Endothelial cell of umbilical vein (primary cell): ENCODE measurements around the gene CA4.

ENCODE experiments used
- EZH2 ChIP-seq: IDR thresholded peaks from 2 replicates; pipeline ENCODE4 v1.6.1; 2012; ENCODE audit warnings: borderline replicate concordance, low read depth, mild to moderate bottlenecking, moderate library complexity, low read length, inconsistent platforms; ENCODE audit not compliant: severe bottlenecking
- GATA2 ChIP-seq: IDR thresholded peaks from 2 replicates; pipeline ENCODE4 v1.7.0; 2011; ENCODE audit warnings: low read depth, mild to moderate bottlenecking, moderate library complexity, mixed read lengths, low read length; ENCODE audit not compliant: insufficient read length, insufficient read depth
- JUN ChIP-seq: IDR thresholded peaks from 2 replicates; pipeline ENCODE4 v1.6.1; 2011; ENCODE audit warnings: borderline replicate concordance, low read depth; ENCODE audit not compliant: insufficient read length, insufficient read depth
- MYC ChIP-seq: IDR thresholded peaks from one replicate; pipeline ENCODE4 v1.6.1; 2011; ENCODE audit warnings: mild to moderate bottlenecking, low read depth, low read length
- POLR2A ChIP-seq: IDR thresholded peaks from 2 replicates; pipeline ENCODE4 v1.6.1; 2012; ENCODE audit warnings: low read depth, mild to moderate bottlenecking, control low read depth, low read length
- POLR2AphosphoS5 ChIP-seq: IDR thresholded peaks from 2 replicates; pipeline ENCODE4 v1.6.1; 2012; ENCODE audit warnings: low read depth, mild to moderate bottlenecking, control low read depth, low read length, moderate library complexity; ENCODE audit not compliant: insufficient read depth
- TF ChIP-seq, protein P1 (sequence below), 2 donors: IDR thresholded peaks; 1 replicate in 1 of 2; 2 replicates in 1 of 2; pipeline ENCODE4 v1.5.1; 2011; ENCODE audit warnings: low read length in 2 of 2, mild to moderate bottlenecking in 2 of 2, moderate library complexity in 2 of 2, control low read depth in 1 of 2, inconsistent platforms in 1 of 2, low read depth in 1 of 2; ENCODE audit not compliant: insufficient read depth in 1 of 2; ENCODE audit errors: extremely low read depth in 1 of 2
- TF ChIP-seq, protein P2 (sequence below): IDR thresholded peaks from 2 replicates; pipeline ENCODE4 v1.6.1; 2011; ENCODE audit not compliant: insufficient read depth, insufficient read length

DNA sequence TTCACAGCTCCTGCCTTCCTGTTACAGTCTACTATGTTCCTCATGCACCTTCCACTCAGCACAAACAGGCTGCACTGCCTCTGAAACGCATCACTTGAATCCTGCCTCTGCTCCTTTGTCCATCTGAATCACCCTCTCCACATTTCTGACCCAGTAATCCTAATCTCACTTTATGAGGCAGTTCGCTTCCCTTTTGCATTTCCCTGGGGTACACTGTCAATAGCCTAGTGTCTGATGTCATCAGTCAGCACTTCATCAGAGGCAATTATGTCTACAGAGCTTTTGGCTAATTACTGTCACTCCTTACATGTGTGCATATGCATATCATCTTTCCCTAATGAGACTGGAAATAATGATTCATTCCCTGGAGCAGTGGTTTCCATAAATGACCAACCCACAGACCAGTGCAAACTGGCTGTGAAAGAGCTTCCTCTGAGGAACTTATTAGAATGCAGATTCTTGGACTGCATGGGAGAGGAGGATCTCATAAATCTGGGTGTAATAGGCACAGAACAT lies 23.6 kb downstream of the CA4 start:
- TF ChIP-seq, protein P1, sequence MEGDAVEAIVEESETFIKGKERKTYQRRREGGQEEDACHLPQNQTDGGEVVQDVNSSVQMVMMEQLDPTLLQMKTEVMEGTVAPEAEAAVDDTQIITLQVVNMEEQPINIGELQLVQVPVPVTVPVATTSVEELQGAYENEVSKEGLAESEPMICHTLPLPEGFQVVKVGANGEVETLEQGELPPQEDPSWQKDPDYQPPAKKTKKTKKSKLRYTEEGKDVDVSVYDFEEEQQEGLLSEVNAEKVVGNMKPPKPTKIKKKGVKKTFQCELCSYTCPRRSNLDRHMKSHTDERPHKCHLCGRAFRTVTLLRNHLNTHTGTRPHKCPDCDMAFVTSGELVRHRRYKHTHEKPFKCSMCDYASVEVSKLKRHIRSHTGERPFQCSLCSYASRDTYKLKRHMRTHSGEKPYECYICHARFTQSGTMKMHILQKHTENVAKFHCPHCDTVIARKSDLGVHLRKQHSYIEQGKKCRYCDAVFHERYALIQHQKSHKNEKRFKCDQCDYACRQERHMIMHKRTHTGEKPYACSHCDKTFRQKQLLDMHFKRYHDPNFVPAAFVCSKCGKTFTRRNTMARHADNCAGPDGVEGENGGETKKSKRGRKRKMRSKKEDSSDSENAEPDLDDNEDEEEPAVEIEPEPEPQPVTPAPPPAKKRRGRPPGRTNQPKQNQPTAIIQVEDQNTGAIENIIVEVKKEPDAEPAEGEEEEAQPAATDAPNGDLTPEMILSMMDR (IDR thresholded peaks at IDR 0.05; ENCODE audit: extremely low read depth in 1 of 2, insufficient read depth in 1 of 2, low read depth in 1 of 2, low read length in 2 of 2), result no peak
- TF ChIP-seq MYC, result no peak
- no peak for TF ChIP-seq EZH2
- TF ChIP-seq POLR2A, result no peak
- TF ChIP-seq, protein P2, sequence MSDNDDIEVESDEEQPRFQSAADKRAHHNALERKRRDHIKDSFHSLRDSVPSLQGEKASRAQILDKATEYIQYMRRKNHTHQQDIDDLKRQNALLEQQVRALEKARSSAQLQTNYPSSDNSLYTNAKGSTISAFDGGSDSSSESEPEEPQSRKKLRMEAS, result no peak
- TF ChIP-seq JUN, result no peak
- TF ChIP-seq POLR2AphosphoS5, result no peak
- no peak for TF ChIP-seq GATA2
